ENCODE data around the gene GSX1. TPM values are rescaled to one million over a fixed set of nuclear protein-coding genes. Genes with fewer than 3 reads are reported as not detected.

GSX1 gene
- total RNA-seq, 2 donors from 2014 or later, result not detected

DNA sequence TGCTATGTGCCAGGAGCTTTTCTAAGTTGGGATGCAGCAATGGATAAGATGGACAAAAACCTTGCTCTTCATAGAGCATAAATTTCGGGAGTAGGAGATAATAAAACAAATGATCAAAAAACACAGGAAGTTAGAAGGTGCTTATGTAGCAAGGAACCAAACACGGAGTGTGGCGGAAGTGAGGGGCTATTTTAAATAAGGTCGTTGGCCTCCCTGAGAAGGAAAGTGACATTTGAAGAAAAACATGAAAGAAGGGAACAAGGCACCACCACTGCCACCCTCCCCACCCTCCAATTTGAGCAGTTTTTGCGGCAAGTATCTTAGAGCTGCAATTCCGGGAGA is 3.2 kb upstream of the GSX1 start:
- H3K36me3 Mint-ChIP-seq, result peaks cover 5% of the 10 kb centered on the region

GRCh38 chr13:27789495-27790303 is 2.6 kb upstream of the GSX1 start:
- Mint-ChIP-seq H3K9me3 (no peaks in the 10 kb centered on the region), H3K4me1 (ENCODE audit: low read depth in 2 of 2) (peaks cover 24 to 25% of the 10 kb centered on the region in 2 donors), H3K4me3 (peak overlapping the region; percentile 88), H3K27me3 (peaks cover 54 to 74% of the 10 kb centered on the region in 2 donors), H3K36me3 (peaks cover 5% of the 10 kb centered on the region), H3K27ac (no peak overlapping the region)
- ATAC-seq, result peak; percentile 47 to 50
- no peak for DNase-seq (ENCODE audit: low spot score)

More for the DNA sequence above, 3.2 kb upstream of the GSX1 start:
- Mint-ChIP-seq H3K27me3 (peaks cover 53 to 71% of the 10 kb centered on the region in 2 donors), H3K4me1 (ENCODE audit: low read depth in 2 of 2) (peaks cover 24 to 25% of the 10 kb centered on the region in 2 donors), H3K27ac (no peak overlapping the region), H3K9me3 (no peaks in the 10 kb centered on the region), H3K4me3 (peak overlapping the region; percentile 66)
- ATAC-seq, result no peak
- DNase-seq (ENCODE audit: low spot score), result no peak

DNA sequence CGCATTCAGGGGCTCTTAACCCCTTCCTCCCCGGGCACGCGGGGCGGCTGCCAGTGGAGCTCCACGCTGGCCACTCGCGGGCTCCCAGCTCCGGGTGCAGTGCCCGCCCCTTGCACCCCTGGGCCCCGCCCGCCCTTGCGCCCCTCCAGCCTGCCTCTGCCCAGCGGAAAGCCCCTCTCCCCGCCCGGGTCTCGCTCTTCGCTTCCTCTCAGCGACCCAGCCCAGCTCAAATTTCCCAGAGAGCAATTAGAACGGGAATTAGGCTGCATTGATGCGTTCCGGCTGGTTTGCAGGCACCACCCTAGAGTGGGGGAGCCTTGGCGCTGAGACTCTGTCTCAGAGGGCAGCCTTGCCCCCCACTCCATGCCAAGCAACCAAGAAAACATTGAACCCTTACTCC is 1.8 kb upstream of the GSX1 start:
- Mint-ChIP-seq H3K4me3 (peak overlapping the region; percentile 88), H3K27me3 (peaks cover 57 to 72% of the 10 kb centered on the region in 2 donors), H3K4me1 (ENCODE audit: low read depth in 2 of 2) (peaks cover 24 to 25% of the 10 kb centered on the region in 2 donors), H3K9me3 (no peaks in the 10 kb centered on the region), H3K36me3 (peaks cover 5% of the 10 kb centered on the region), H3K27ac (peak overlapping the region in 1 of 2 donors; percentile 36)
- DNase-seq (ENCODE audit: low spot score) (no peak), ATAC-seq (no peak)

DNA sequence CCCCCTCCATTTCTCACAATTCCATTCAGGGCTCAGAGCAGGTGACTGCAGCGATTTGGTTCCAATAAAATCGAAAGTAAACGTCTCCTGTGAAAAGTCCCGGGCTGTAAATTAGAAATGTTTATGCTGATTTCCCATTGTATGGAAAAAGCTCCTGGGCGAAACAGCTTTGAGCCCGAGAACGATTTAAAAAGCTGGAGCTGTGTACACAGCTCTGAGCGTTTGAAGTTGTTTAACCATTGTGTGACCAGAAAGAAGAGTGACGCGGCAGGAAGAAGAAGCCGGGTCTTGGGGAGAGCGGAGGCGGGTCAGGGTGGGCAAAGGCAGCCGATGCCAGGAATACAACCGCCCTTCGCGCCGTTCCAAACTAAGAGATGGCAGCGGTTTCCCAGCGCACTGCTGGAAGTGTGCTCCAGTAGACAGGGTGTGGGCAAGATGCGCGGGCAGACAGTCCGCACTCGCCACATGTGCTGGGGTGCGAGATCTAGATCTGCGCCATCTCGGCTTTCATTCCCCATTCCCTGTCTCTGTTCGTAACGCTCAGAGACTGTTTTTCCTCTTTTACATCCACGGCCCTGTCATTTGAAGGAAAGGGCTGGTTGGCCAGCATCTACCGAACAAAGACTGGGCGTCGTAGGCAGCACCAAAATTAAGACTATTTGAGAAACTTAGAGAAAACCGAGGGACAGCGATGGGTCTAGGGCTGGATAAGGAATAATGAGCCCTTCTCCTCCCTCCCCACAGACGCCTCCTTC is 960 bp upstream of the GSX1 start:
- peak overlapping the region; percentile 88 for H3K4me3 Mint-ChIP-seq
- H3K27ac Mint-ChIP-seq, result peak overlapping the region in 1 of 2 donors; percentile 36
- no peaks in the 10 kb centered on the region for H3K9me3 Mint-ChIP-seq
- ATAC-seq (no peak), DNase-seq (ENCODE audit: low spot score) (no peak)
- H3K4me1 Mint-ChIP-seq (ENCODE audit: low read depth in 2 of 2), result peaks cover 24 to 25% of the 10 kb centered on the region in 2 donors
- peaks cover 5% of the 10 kb centered on the region for H3K36me3 Mint-ChIP-seq
- peaks cover 63 to 79% of the 10 kb centered on the region in 2 donors for H3K27me3 Mint-ChIP-seq

GRCh38 chr13:27791901-27792392 is 336 bp upstream of the GSX1 start:
- Mint-ChIP-seq H3K4me3 (peak overlapping the region; percentile 88), H3K4me1 (ENCODE audit: low read depth in 2 of 2) (peaks cover 24 to 25% of the 10 kb centered on the region in 2 donors), H3K27me3 (peaks cover 66 to 82% of the 10 kb centered on the region in 2 donors), H3K36me3 (peaks cover 5% of the 10 kb centered on the region), H3K9me3 (no peaks in the 10 kb centered on the region), H3K27ac (no peak overlapping the region)
- DNase-seq (ENCODE audit: low spot score) (no peak), ATAC-seq (no peak)

- H3K36me3 Mint-ChIP-seq, result peaks cover 5% of the 10 kb centered on the region
- no peak overlapping the region for H3K27ac Mint-ChIP-seq
- no peak for DNase-seq (ENCODE audit: low spot score)
- ATAC-seq, result peak in 1 of 2 donors; percentile 14
- peaks cover 24 to 25% of the 10 kb centered on the region in 2 donors for H3K4me1 Mint-ChIP-seq (ENCODE audit: low read depth in 2 of 2)
- H3K9me3 Mint-ChIP-seq, result no peaks in the 10 kb centered on the region
- peaks cover 61 to 77% of the 10 kb centered on the region in 2 donors for H3K27me3 Mint-ChIP-seq
- no peak overlapping the region for H3K4me3 Mint-ChIP-seq
These were observed 1.5 kb downstream of the GSX1 start for GRCh38 chr13:27793507-27794367.

- ATAC-seq (no peak), DNase-seq (ENCODE audit: low spot score) (no peak)
- H3K27me3 Mint-ChIP-seq, result peaks cover 60 to 77% of the 10 kb centered on the region in 2 donors
- H3K4me3 Mint-ChIP-seq, result no peak overlapping the region
- no peaks in the 10 kb centered on the region for H3K9me3 Mint-ChIP-seq
- peaks cover 5% of the 10 kb centered on the region for H3K36me3 Mint-ChIP-seq
- no peak overlapping the region for H3K27ac Mint-ChIP-seq
- H3K4me1 Mint-ChIP-seq (ENCODE audit: low read depth in 2 of 2), result peaks cover 19 to 20% of the 10 kb centered on the region in 2 donors
These were observed 2.0 kb downstream of the GSX1 start for GRCh38 chr13:27794368-27794691.

- ATAC-seq (no peak), DNase-seq (ENCODE audit: low spot score) (no peak)
- H3K4me1 Mint-ChIP-seq (ENCODE audit: low read depth in 2 of 2), result peaks cover 18 to 19% of the 10 kb centered on the region in 2 donors
- peaks cover 5% of the 10 kb centered on the region for H3K36me3 Mint-ChIP-seq
- no peak overlapping the region for H3K27ac Mint-ChIP-seq
- H3K27me3 Mint-ChIP-seq, result peaks cover 67 to 83% of the 10 kb centered on the region in 2 donors
- H3K9me3 Mint-ChIP-seq, result no peaks in the 10 kb centered on the region
- no peak overlapping the region for H3K4me3 Mint-ChIP-seq
These were observed 2.8 kb downstream of the GSX1 start for GRCh38 chr13:27794921-27795717.

GRCh38 chr13:27795718-27796019 is 3.4 kb downstream of the GSX1 start:
- ATAC-seq (no peak), DNase-seq (ENCODE audit: low spot score) (no peak)
- H3K4me3 Mint-ChIP-seq, result no peak overlapping the region
- peaks cover 5% of the 10 kb centered on the region for H3K36me3 Mint-ChIP-seq
- peaks cover 16 to 18% of the 10 kb centered on the region in 2 donors for H3K4me1 Mint-ChIP-seq (ENCODE audit: low read depth in 2 of 2)
- no peaks in the 10 kb centered on the region for H3K9me3 Mint-ChIP-seq
- peaks cover 66 to 83% of the 10 kb centered on the region in 2 donors for H3K27me3 Mint-ChIP-seq
- no peak overlapping the region for H3K27ac Mint-ChIP-seq

GRCh38 chr13:27796544-27797227 is 4.4 kb downstream of the GSX1 start:
- H3K4me1 Mint-ChIP-seq (ENCODE audit: low read depth in 2 of 2), result peaks cover 6 to 9% of the 10 kb centered on the region in 2 donors
- no peak overlapping the region for H3K27ac Mint-ChIP-seq
- no peak for ATAC-seq
- peaks cover 59 to 82% of the 10 kb centered on the region in 2 donors for H3K27me3 Mint-ChIP-seq
- H3K36me3 Mint-ChIP-seq, result no peaks in the 10 kb centered on the region
- H3K9me3 Mint-ChIP-seq, result no peaks in the 10 kb centered on the region
- DNase-seq (ENCODE audit: low spot score), result no peak
- no peak overlapping the region for H3K4me3 Mint-ChIP-seq

- DNase-seq (ENCODE audit: low spot score), result no peak
- Mint-ChIP-seq H3K4me1 (ENCODE audit: low read depth in 2 of 2) (peaks cover under 1 to 3% of the 10 kb centered on the region in 2 donors), H3K36me3 (no peaks in the 10 kb centered on the region), H3K27me3 (peaks cover 56 to 77% of the 10 kb centered on the region in 2 donors), H3K9me3 (no peaks in the 10 kb centered on the region), H3K4me3 (no peak overlapping the region), H3K27ac (no peak overlapping the region)
- ATAC-seq, result no peak
These were observed 4.9 kb downstream of the GSX1 start for GRCh38 chr13:27797228-27797624.

DNA sequence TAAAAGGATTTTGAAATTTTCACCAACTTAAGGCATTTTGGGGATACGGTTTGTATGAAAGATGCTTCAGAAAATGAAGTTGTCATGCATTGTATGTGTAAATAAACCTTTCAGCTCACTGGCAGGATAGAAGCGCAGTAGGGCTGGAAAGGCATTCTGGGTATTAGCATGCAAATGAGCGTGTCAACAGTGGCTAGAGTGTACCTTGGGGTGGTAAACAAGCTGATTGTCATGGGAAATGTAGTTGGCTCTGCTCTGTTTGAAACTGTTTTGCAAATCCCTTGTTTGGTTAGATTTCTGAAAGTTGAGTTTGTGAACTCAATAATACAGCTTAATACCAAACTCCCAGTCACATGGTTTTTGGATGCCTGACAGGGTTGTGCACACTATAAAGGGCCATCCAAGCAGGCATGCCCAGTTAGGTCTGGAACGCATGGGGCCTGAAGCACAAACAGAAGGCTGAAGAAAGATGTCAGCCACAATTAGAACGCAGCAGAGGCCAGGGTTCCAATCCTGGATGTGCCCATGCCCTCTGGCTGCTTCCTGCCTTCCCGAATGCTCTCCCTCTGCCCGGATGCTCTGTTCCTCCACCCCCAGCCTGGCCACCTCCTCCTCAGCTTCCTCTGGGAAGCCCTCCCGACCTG is 14.6 kb downstream of the GSX1 start:
- ATAC-seq (no peak), DNase-seq (ENCODE audit: low spot score) (no peak)
- no peak overlapping the region for H3K27ac Mint-ChIP-seq
- H3K36me3 Mint-ChIP-seq, result no peaks in the 10 kb centered on the region
- no peak overlapping the region for H3K4me3 Mint-ChIP-seq
- no peaks in the 10 kb centered on the region for H3K9me3 Mint-ChIP-seq
- peaks cover 28 to 37% of the 10 kb centered on the region in 2 donors for H3K27me3 Mint-ChIP-seq
- H3K4me1 Mint-ChIP-seq (ENCODE audit: low read depth in 2 of 2), result peaks cover 0 to 2% of the 10 kb centered on the region in 2 donors

Measured in natural killer cell treated with Interleukin-12 subunit alpha and Interleukin-12 subunit beta and Interleukin-15 and Interleukin-18, amount 100 ng/mL, for 72 hours (primary cell).